GM21526 (cell line): Measurements from ENCODE around the gene SH2D4B.

Experiments
- ATAC-seq: cut with Tn5 transposase; IDR thresholded peaks from one replicate; pipeline ENCODE4 v1.9.1; 2021; ENCODE audit warnings: moderate library complexity; ENCODE audit not compliant: unreplicated experiment, low FRiP score

SH2D4B gene

GRCh38 chr10:80537736-80538480, at the start of gene SH2D4B:
TSS of gene SH2D4B (plus strand) at chr10:80537902. CDS start at chr10:80538332, 430 bp downstream.
- no peak for ATAC-seq

DNA sequence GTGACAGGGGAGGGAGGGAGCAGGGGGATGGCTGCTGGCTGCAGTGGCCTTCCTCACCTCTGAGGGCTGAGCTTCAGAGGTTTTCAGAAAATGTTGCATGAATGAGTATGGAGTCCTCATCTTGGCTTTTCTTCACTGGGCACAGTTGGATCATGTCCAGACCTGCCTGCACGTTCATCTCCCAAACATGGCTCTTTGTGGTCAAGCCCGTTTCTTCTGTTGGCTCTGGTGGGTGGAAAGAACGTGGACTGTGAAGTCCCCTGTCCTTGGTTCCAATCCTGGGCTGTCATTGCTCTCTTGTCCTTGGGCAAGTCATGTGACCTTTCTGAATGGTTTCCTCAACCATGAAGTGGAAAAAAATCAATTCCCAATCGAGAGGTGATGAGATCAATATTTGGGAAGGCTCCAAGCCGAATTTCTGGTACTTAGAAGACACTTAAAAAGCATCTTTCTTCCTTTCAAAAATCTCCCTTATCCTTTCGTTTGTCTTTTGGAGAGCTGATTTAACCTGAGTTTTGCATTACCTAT, 49.1 kb upstream of the SH2D4B start:
- no peak for ATAC-seq

GRCh38 chr10:80489371-80490112, 48.2 kb upstream of the SH2D4B start:
- ATAC-seq = no peak

GRCh38 chr10:80491251-80492102, 46.2 kb upstream of the SH2D4B start:
- ATAC-seq = no peak

DNA sequence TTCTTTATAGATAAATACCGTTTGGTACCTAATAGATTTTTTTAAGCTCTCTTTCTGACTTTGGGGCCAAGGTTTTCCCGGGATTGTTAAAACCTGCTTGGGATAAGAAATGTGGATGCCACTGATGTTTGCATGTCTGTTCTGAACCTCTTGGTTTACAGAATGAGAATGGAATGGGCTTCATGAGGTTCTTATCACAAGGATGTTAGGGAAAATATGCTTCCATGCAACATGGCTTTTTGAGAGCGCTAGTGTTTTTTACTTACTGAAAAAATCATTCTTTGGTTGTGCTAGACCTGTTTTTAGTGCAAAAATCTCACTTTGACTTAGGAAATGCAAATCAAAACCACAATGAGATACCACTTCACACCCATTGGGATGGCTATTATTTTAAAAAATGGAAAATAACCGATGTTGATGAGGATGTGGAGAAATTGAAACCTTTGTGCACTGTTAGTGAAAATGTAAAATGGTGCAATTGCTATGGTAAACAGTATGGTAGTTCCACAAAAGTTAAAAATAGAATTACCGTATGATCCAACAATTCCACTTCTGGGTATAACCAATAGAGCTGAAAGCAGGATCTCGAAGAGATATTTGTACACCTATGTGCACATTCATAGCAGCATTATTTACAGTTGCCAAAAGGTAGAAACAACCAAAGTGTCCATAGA, 44.7 kb upstream of the SH2D4B start:
- ATAC-seq = peak; percentile 41

- ATAC-seq = peak; percentile 46
These were observed 44.1 kb upstream of the SH2D4B start for GRCh38 chr10:80493522-80494051.

DNA sequence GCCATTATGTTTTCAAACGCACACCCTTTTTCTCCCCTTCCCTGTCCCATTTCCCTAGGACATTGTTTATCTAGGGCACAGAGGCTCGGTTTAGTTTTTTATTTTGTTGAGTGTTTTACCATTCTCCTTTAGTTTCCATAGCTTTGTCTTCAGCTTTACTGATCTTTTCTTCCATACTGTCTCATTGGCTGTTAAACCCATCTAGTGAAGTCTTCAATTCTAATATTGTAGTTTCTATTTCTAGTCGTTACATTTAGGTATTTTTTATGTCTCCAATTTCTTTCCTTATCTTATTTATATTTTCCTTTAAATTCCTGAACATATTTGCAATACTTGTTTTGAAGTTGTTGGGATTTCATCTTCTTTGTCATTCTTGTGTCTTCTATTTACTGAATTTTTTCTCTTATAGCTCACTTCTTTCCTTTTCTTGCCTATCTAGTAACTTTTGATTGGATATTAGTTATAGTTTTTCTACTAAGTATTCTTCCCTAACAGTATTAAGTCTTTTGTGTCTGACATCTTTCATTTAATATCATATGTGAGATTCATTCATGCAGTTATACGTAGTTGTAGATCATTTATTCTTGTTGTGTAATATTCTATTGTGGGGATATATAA, 41.0 kb upstream of the SH2D4B start:
- no peak for ATAC-seq

- ATAC-seq = no peak
These were observed 40.3 kb upstream of the SH2D4B start for GRCh38 chr10:80497187-80498077.

- no peak for ATAC-seq
These were observed 39.4 kb upstream of the SH2D4B start for GRCh38 chr10:80498078-80498832.

DNA sequence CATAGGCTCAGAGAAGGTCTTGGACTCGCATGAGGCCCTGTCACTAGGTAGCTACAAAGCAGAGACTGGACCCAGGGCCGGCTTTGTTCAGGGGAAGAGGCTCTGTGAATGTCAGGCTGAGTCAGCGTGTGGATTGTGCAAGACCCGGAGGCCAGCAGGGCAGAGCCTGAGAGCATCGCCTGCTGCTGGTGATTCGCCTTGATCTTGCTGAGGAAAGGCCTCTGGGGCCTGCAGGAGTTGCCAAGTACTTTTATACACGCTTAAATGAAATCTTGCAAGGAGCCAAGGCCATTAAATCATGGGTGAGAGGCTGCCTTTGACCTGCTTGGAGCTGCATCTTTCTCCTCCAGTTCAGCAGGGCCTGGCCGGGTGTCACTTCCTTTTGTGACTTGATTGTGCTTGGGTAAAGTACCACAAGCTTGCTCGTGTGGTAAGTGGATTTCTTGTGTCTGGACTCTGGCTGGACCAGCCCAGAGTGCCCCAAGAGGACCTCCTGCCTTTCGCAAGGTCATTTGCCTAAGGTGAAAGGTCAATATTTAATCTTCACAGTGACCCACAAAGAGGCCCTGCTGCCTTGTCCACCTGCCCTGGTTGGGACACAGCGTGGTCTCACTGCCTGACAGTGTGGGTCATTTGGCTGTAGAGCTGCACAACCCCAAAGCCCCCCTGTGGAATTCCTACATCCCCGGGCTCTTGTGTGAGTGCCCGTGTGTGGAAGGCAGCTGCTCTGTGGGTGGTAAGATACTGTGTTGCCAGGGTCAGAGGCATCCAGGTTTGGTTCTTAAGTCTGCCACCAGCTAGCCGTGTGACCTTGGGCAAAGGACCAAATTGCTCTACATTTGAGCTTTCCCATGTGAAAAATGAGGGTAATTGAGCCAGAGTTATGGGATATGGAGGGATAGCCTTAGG, 38.6 kb upstream of the SH2D4B start:
- ATAC-seq = no peak

DNA sequence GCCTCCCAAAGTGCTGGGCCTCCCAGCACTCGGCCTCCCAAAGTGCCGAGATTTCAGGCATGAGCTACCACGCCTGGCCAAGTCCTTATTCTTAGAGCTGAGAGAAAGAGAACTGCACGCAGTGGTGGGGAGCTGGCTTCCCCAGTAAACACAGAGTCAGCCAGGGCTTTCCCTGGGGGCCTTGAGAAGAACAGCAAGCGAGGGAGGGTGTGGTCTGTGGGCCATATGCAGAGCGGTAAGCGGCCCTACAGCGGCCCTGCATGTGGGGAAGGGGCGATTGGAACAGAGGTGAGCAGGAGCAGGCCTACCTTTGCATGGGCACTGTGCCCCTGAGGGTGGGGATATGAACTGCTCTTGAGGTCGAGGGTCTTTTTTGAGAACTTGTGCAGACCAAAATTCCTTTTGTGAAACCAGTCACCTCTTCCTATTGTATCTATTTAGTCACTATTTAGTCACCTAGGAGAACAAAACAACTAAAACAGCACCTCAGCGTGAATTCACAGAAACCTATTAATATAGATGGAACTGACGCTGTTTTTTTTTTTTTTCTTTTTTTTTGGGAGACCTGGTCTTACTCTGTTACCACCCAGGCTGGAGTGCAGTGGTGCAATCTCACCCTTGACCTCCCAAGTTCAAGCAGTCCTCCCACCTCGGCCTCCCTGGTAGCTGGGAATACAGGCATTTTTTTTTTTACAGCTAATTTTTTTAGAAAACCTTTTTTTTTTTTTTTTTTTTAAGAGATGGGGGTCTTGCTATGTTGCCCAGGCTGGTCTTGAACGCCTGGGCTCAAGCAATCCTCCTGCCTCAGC, 36.9 kb upstream of the SH2D4B start:
- ATAC-seq = no peak

- no peak for ATAC-seq
These were observed 36.3 kb upstream of the SH2D4B start for GRCh38 chr10:80501381-80501912.

DNA sequence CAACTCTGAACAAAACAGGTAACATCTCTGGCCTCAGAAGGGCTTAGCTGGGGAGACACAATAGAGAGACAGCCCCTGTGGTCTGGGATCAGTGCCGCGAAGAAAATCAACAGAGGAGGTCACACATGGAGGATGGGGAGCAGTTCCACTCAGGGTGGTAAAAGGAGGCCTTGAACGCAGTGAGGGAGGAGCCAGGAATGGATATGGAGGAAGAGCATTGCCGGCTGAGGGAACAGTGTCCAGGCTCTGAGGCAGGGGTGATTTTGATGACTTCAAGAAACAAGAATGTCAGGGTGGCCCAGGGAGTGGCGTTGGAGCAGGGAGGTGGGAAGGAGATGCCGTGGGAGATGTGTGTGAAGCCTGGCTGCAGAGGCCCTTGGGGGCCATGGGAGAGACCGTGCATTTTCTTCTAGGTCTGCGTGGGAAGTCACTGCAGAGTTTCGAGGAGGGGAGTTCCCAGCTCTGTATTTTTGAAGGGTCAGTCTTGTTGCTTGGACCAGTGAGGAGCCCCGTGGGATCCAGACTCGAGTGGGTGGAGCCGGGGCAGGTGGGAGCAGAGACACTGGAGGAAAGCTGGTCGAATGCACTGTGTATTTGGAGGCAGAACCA, 35.7 kb upstream of the SH2D4B start:
- no peak for ATAC-seq

DNA sequence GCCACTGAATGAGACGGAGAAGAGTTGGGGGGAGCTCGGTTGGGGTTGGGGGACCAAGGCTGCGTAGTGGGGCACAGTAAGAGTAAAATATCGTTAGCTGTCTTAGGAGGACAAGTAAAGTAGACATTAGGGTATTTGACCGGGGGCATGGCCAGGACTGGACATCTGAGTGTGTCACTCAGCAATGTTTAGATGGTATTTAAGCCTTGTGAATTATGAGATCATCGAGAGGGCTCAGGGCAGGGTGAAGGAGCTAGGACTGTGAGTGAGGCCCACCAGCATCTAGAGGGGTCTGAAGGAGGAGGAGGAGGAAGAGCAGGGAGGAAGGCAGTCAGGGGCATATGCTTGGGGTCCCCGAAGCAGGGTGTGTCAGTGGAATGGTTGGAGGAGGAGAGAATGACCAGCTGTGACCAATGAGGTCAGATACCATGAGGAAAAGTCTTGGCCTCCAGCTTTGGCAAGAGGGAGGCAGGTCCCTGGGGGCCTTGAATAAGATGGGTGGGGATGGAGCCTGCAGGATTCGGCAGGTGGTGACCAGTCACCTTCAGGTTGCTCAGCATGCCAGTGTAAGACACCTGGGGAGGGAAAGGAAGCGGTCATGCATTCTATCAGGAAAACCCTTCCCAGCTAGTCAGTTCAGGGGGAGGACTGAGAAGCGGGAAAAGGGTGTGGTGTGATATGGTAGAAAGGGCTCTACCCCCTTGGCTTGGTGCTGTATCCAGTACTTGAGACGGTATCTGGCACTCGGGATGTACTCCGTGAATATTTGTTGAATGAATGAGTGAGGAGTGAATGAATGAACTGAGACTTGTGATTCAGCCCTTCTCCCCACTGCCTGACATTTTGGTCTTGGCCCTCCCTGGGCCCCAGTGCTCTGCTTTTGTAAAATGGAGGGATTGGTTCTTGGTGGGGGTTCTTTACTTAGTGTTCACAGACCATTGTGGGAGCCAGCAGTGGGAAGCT, 34.8 kb upstream of the SH2D4B start:
- no peak for ATAC-seq
